GM19467 (cell line): ENCODE results near the gene FCGR3A.

ENCODE experiments used
- ATAC-seq: cut with Tn5 transposase; IDR thresholded peaks from one replicate; pipeline ENCODE4 v1.9.1; 2021; ENCODE audit warnings: mild to moderate bottlenecking, moderate library complexity; ENCODE audit not compliant: unreplicated experiment

FCGR3A gene

DNA sequence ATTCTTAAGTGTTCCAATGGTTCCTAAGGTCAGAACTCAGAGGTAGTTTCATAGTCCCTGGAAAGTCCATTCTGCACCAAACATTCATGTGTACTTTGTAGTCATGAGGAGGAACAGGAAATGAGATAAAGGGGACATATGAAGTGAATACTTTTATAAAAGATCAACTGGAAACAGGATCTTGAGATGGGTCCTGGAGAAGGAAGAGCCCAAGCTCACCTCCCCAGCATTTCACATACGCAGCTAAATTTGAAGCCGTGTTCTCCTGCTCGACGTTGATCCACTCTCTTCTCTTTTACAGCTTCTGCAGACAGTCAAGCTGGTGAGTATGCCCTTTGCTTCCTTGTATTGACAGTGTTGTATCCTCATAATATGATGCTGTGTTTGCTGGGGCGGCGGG, 43.9 kb downstream of the FCGR3A start:
- ATAC-seq, result no peak

DNA sequence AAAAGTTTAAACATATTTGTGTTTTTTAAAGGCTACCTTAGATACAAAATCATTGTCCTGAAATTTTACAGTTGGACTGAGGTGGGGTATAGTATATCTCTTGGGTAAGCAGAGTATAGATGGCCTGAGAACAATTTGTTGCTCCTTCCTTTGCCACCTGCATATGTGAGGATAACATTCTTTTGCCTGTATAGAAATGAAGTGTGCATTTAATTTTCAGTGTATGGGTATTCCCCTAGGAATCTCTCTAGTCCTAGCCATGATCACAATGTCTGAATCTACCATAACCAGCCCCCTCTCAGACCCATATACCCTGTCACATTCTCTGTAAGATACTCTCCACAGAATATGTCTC, 46.2 kb downstream of the FCGR3A start:
- ATAC-seq, result no peak

DNA sequence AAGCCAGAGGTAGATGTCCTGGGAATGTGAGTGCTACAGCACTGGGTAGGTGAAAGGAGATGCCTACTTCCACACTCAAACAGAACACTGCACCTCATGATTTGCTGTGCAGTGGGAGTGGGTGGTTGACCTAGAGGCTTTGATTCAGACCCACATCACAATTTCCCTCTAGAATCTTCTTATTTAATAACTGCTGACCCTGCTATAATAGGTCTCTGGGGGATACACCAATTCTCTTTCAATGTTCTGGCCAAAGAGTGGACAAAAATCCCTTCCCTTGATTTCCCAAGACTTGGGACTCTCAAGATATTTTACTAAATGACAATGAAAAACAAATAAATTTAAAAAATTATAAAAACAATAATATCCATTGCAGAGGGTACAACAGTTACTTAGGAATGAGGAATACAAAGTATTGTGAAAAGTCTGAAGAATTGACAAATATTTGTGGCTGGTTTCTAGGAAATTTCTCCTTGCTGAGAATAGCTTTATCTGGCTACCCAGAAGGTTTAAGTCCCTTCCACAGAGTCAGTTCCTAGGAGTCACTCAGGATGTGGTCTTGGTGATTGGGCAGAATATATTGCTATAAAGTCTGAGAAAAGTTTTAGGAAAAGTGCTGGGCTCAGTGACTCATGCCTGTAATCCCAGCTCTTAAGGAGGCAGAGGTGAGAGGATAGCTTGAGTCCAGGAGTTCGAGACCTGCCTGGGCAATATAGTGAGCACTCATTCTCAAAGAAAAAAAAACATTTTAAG, 46.8 kb downstream of the FCGR3A start:
- no peak for ATAC-seq

DNA sequence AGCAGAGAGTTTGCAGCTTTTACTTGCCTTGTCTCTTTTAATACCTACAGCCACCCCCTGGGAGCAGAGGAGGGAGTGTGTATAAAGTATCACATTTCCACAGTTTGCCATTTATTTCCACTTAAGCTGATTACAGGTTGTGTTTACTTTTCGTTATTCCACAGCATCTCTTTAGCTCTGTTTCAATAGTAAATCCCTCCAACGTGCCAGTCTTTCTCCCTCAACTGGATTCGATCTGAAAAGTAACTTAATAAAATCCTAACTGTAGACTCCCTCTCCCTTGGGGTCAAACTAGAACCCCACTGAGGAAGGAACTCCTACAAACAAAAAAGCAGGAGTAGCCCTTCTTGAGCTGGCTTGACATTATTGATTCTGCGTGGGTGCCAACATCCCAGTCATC, 47.4 kb downstream of the FCGR3A start:
- no peak for ATAC-seq

DNA sequence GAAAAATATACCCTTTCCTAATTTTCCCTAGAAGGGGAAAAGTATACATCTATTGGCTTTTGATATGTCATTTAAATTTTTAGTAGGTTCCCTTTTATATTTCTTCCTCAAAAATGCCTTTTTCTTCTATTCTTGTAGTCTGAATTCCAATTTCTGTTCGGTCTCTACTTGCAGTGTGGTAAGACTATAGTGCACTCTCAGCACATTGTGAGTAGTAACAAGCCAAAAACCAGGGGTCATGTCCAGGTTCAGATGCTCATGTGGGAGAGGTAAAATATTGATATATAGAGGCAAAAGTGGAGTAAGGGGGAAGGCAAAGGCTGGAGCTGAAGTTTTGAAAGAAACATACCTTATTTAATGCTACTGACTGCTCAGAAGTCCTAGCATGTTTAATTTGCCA, 48.4 kb downstream of the FCGR3A start:
- ATAC-seq, result no peak

DNA sequence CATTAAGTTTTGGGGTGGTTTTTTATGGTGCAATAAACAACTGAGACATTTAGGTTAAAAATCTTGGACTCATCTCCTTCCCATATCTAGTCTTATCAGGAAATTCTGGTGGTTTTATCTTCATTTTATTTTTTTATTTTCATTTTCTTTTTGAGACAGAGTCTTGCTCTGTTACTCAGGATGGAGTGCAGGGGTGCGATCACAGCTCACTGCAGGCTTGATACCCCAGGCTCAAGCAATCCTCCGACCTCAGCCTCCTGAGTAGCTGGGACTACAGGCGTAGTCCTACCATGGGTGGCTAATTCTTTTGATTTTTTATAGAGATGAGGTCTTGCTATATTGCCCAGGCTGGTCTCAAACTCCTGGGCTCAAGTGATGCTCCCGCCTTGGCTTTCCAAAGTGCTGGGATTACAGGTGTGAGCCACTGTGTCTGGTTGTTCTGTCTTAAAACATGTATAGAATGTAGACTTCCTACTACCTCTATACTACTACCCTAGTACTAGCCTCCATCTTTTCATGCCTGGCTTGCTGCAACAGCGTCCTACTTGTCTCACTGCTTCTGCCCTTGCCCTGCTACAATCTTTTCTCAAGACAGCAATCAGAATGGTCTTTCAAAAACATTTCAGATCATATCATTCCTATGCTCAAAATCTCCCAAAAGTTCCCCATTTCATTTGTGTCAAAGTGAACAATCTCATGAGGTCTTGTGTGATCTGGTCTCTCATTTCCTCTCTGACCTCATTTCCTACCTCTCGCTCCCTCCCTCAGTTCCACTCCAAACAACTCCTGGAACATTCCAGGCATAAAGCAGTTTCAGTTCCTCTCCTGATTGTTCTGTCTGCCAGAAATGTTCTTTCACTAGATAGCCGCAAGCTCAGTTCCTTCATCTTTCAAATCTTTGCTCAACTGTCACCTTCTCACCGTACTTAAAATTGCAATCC, 50.2 kb downstream of the FCGR3A start:
- ATAC-seq, result no peak

DNA sequence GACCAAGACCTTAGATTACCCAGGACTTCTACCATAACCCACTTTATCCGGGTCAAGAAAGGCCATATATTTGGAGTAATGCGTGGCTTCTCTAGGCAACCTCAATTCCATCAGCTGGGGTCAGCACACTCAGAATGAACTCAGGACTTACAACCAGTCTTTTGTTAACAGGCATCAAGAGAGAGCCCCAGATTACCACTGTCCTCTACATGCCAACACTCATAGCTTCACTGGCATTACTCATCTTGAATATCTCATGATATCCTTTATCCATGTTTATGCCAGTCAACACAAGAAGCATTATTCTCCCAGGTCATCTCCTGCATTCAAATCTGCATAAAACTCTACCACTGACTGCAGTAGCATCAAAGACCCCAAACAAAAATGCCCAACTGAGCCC, 51.0 kb downstream of the FCGR3A start:
- no peak for ATAC-seq

DNA sequence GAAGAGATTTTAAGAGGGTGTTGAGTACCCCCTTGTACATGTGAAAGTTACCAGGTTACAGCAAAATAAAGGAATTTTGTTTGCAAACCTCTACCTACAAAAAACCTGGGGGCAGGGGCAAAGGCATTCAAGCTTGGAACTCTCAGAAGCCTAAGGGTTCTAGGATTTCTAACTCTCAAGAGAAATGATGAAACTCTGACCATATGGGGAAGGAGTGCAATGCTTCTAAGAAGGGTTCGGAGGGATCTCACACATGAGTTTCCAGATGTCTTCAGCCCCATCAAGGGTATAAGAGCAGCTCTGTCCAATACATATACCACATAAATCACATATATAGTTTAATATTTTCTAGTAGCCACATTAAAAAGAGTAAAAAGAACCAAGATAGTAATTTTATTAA, 51.7 kb downstream of the FCGR3A start:
- ATAC-seq, result no peak

DNA sequence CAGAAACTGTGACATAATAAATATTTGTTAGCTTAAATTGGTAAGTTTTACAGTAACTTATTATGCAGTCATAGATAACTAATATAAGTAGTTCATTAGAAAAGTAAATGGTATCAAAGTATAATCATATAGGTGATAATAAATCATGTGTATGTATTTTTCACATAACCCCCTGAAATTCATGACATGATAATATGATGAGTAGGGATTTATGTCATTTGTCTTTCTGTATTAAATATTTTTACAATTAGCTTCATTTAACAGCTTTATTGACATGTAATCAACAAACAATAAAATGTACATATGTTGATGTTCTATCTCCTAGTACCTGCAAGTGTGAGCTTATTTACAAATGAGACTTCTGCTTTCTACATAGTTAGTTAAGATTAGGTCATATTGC, 54.1 kb downstream of the FCGR3A start:
- no peak for ATAC-seq

DNA sequence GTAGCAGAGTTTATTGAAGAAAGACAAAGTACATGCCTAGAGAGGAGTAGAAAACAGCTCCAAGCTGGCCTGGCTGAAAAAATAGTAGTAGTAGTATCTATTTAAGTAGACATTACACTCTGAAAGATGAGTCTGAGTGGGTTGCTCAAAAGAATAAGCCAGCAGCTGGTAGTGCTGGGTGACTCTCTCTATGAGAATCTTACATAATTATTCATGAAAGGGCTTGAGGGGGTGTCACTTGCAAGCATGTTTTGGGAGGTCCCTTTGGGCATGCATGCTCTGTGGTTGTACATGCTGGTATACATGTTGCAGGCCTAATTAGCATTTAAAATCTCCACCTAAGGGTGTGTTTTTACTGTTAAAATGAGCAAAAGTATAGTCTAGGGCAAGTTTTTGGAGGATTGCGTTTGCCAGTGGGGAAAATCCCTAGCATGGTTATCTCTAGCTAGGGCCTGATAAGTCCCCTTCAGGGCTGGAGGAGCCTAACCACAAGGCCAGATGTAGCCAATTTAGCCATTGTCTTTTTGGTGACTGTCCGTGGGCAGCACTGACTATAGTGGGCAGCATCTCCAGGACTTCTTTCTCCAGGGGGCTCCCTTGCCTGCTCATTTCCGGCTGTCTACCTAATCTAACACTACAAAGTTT, 55.4 kb downstream of the FCGR3A start:
- ATAC-seq, result no peak

DNA sequence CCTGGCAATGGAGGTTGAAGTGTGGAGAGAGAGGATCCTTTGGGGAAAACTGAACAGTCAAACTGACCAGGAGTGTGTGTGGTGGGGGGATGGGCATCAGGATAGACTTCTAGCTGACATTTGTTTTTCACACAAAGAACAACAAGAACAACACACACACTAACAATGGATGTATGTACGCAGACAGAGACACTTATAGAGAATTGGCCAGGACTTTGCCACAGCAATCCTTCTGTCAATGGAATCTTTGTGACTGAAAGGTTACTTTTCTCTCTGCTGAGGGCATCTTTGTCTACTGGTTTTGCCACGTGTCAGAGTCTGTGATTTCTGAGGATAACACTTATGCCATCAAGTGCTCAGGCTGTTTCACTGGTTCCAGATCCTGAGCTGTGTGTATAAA, 56.8 kb downstream of the FCGR3A start:
- ATAC-seq, result no peak
